Nephron (organoid): ENCODE measurements around the gene GRM8.

ENCODE experiments used
- H3K27ac Mint-ChIP-seq, 3 experiments: 2 replicates each; pipeline ENCODE4 v1.8.0; 2020; ENCODE audit warnings: mixed read lengths in 3 of 3, mild to moderate bottlenecking in 2 of 3, moderate library complexity in 1 of 3
- H3K27me3 Mint-ChIP-seq: 2 replicates; pipeline ENCODE4 v1.8.0; 2021; ENCODE audit warnings: low read depth, mild to moderate bottlenecking, moderate library complexity, mixed read lengths
- H3K36me3 Mint-ChIP-seq: 2 replicates; pipeline ENCODE4 v1.8.0; 2020; ENCODE audit warnings: low read depth, mixed read lengths
- H3K4me1 Mint-ChIP-seq: 2 replicates; pipeline ENCODE4 v1.8.0; 2020; ENCODE audit warnings: mixed read lengths
- H3K4me3 Mint-ChIP-seq, 3 experiments: 2 replicates each; pipeline ENCODE4 v1.8.0; 2020; ENCODE audit warnings: mild to moderate bottlenecking in 3 of 3, mixed read lengths in 3 of 3, moderate library complexity in 2 of 3
- H3K9me3 Mint-ChIP-seq: 2 replicates; pipeline ENCODE4 v1.8.0; 2020; ENCODE audit warnings: mixed read lengths
- TF ChIP-seq, protein P1 (sequence below), 3 experiments: fragments of 200-600 bp; sonication (generic); IDR thresholded peaks; one replicate each; pipeline ENCODE4 v1.5.0; 2021; ENCODE audit warnings: antibody characterized with exemption in 3 of 3; ENCODE audit not compliant: unreplicated experiment in 3 of 3

GRM8 gene

DNA sequence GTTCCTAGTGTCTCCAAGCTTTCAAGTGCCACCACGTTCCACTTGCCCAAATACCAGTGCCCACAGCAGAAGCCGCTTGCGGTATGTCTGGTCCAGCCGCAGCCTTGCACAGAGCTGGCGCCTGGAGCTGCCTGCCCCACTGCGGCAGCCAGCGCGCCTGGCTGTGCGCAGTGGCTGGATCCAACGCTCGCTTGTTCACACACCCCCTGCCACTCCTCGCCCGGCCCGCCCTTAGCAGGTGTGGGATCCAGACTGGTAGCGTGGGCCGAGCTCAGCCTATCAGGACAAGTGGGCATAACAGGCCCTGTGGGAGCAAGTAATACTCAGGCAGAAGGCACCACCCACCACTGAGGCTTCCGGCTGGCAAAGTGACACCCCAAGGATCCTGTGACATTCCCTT, 294.4 kb downstream of the GRM8 start:
- no peaks in the 10 kb centered on the region for H3K27me3 Mint-ChIP-seq
- no peaks in the 10 kb centered on the region for H3K36me3 Mint-ChIP-seq
- H3K9me3 Mint-ChIP-seq: no peaks in the 10 kb centered on the region
- H3K4me1 Mint-ChIP-seq: peaks cover 4% of the 10 kb centered on the region
- no peak overlapping the region for H3K4me3 Mint-ChIP-seq
- TF ChIP-seq, protein P1, sequence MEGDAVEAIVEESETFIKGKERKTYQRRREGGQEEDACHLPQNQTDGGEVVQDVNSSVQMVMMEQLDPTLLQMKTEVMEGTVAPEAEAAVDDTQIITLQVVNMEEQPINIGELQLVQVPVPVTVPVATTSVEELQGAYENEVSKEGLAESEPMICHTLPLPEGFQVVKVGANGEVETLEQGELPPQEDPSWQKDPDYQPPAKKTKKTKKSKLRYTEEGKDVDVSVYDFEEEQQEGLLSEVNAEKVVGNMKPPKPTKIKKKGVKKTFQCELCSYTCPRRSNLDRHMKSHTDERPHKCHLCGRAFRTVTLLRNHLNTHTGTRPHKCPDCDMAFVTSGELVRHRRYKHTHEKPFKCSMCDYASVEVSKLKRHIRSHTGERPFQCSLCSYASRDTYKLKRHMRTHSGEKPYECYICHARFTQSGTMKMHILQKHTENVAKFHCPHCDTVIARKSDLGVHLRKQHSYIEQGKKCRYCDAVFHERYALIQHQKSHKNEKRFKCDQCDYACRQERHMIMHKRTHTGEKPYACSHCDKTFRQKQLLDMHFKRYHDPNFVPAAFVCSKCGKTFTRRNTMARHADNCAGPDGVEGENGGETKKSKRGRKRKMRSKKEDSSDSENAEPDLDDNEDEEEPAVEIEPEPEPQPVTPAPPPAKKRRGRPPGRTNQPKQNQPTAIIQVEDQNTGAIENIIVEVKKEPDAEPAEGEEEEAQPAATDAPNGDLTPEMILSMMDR (IDR thresholded peaks at IDR 0.05; ENCODE audit: unreplicated experiment in 3 of 3): no peak
- no peak overlapping the region for H3K27ac Mint-ChIP-seq

DNA sequence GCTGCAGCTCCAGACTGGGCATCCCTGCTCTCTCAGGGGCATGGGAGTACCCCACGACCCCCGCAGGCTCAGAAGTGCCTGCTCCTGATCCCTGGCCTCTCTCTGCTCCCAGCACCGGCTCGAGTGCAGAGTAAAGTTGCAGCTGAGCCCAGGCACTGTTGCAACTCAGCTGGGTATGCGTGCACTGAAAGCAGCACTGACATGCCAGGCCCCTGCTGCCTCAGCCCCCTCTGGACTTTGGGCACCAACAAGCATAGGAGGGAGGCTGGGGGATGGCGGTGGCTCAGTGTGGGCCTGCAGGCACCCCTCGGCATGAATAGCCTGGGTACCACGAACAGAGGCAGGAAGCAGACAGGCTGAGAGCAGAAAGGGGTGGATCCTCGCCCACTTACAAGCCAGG, 295.3 kb downstream of the GRM8 start:
- peaks cover 6% of the 10 kb centered on the region for H3K4me1 Mint-ChIP-seq
- no peaks in the 10 kb centered on the region for H3K9me3 Mint-ChIP-seq
- H3K27ac Mint-ChIP-seq: no peak overlapping the region
- no peaks in the 10 kb centered on the region for H3K36me3 Mint-ChIP-seq
- no peak overlapping the region for H3K4me3 Mint-ChIP-seq
- H3K27me3 Mint-ChIP-seq: no peaks in the 10 kb centered on the region
- TF ChIP-seq, protein P1 (IDR thresholded peaks at IDR 0.05; ENCODE audit: unreplicated experiment in 3 of 3): no peak

DNA sequence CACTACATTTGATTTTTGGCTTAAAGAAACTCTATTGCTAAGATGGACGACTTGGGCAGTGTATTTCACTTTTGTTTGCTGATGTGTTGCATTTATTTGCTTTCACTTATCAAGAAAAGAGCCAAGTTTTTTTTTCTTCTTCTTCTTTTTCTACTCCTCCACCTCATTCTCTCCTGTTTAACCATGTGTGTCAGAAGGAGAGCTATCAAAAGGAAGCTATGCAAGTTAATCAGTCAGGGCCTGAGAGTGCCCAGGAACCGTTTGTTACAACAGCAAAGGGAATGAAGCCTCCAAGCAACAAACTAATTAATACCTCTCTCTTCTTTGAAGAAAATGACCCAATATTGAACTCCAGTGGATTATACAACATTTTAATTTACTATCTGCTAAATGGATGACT, 299.3 kb downstream of the GRM8 start:
- TF ChIP-seq, protein P1 (IDR thresholded peaks at IDR 0.05; ENCODE audit: unreplicated experiment in 3 of 3): no peak
- H3K27me3 Mint-ChIP-seq: no peaks in the 10 kb centered on the region
- H3K36me3 Mint-ChIP-seq: no peaks in the 10 kb centered on the region
- H3K9me3 Mint-ChIP-seq: no peaks in the 10 kb centered on the region
- H3K27ac Mint-ChIP-seq: peak overlapping the region; percentile 63 to 82 (median 69)
- H3K4me1 Mint-ChIP-seq: peaks cover 6% of the 10 kb centered on the region
- H3K4me3 Mint-ChIP-seq: no peak overlapping the region

DNA sequence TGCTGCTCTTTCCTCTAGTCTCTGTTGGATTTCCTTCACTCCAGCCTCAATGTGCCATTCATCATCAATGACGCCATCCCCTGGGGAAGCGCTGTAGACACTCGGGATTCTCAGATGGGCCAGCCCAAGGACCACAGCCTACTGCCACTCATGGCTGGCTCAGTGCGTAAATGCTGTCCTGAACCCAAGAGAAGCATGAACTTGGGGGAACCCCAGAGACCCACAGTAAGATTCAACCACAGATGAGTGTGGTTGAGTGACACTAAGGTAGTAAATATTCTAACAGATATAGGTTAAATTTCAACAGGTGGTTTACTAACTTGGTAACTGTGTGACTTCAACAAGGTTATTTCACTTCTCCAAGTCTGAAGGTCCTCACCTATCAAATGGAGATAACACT, 304.1 kb downstream of the GRM8 start:
- H3K4me1 Mint-ChIP-seq: peaks cover 5% of the 10 kb centered on the region
- H3K36me3 Mint-ChIP-seq: no peaks in the 10 kb centered on the region
- no peaks in the 10 kb centered on the region for H3K27me3 Mint-ChIP-seq
- H3K4me3 Mint-ChIP-seq: no peak overlapping the region
- TF ChIP-seq, protein P1 (IDR thresholded peaks at IDR 0.05; ENCODE audit: unreplicated experiment in 3 of 3): no peak
- H3K9me3 Mint-ChIP-seq: no peaks in the 10 kb centered on the region
- H3K27ac Mint-ChIP-seq: no peak overlapping the region

DNA sequence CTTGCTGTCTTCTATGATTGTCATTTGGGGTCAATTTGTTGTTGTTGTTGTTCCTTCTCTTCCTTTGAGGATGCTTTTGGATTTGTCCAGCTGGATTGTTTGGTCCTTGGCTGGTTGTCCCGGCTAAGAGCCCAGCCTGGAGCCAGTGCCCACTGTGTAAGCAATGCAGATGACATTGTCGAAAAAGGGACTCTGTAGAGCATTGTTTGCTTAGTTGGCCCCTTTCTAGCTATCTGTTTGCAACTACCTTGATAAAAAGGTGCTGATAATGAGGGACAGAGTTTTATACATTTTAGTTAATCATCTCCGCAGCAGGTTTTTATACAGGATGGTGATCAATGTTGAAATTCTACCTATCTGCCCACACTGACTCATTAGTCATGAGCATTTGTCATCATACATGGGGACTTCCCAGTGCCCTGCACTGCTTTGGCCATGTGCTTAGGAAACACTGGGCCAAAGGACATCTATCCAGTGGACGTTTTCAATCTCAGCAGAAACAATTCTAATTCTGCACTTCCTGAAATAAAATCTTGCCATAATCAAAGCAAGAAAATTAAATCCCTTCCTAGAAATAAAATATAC, 311.9 kb downstream of the GRM8 start:
- Mint-ChIP-seq H3K4me1 (peaks cover 13% of the 10 kb centered on the region), H3K4me3 (no peak overlapping the region), H3K27me3 (no peaks in the 10 kb centered on the region), H3K27ac (no peak overlapping the region), H3K9me3 (no peaks in the 10 kb centered on the region), H3K36me3 (no peaks in the 10 kb centered on the region)
- TF ChIP-seq, protein P1 (IDR thresholded peaks at IDR 0.05; ENCODE audit: unreplicated experiment in 3 of 3): no peak

DNA sequence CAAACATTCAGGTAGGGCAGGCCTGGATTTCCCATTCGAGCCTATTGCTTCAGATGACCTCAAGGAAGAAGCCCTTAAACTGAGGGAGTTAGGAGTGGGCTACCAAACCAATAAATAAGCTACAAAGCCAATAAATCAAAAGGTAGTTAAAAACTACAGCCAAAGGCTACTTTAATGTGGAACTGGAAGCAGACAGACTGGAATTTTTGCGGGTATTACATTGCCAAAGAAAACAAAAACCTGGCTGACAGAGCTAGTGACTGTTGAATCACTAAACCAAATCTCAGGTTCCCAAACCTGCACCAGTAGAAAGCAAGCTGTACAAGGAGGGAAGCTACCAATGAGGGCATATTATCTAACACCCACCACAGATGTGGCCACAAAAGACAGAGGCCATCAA, 315.6 kb downstream of the GRM8 start:
- H3K36me3 Mint-ChIP-seq: no peaks in the 10 kb centered on the region
- TF ChIP-seq, protein P1 (IDR thresholded peaks at IDR 0.05; ENCODE audit: unreplicated experiment in 3 of 3): no peak
- no peak overlapping the region for H3K4me3 Mint-ChIP-seq
- peak overlapping the region; percentile 50 to 77 (median 68) for H3K27ac Mint-ChIP-seq
- H3K27me3 Mint-ChIP-seq: no peaks in the 10 kb centered on the region
- no peaks in the 10 kb centered on the region for H3K9me3 Mint-ChIP-seq
- H3K4me1 Mint-ChIP-seq: peaks cover 13% of the 10 kb centered on the region
